ENCODE measurements around the gene PHLDB1.

- TF ChIP-seq CTCF (IDR thresholded peaks at IDR 0.05; ENCODE audit: low read length), result no peak
- TF ChIP-seq EZH2 (IDR thresholded peaks at IDR 0.05; ENCODE audit: borderline replicate concordance, low read length), result no peak
Measured at GRCh38 chr11:118638726-118639125, 31.3 kb downstream of the PHLDB1 start.

Data from OCI-LY1 (cell line).